Upper lobe of left lung (tissue), 4 donors: ENCODE measurements around the gene HCFC1R1.

ENCODE experiments used
- POLR2A ChIP-seq, 4 donors: fragments of 450-650 bp; IDR thresholded peaks; one replicate each; pipeline ENCODE4 v1.5.1; 2016 to 2017; ENCODE audit warnings: antibody characterized with exemption in 4 of 4, mild to moderate bottlenecking in 2 of 4
- TF ChIP-seq, protein P1 (sequence below), 6 experiments: fragments of 450-650 bp in 4 of 6; fragments of 200-600 bp in 2 of 6; sonication (generic) in 2 of 6; IDR thresholded peaks; one replicate each; pipeline ENCODE4 v1.5.1; 2016 to 2019; ENCODE audit warnings: antibody characterized with exemption in 6 of 6

DNA sequence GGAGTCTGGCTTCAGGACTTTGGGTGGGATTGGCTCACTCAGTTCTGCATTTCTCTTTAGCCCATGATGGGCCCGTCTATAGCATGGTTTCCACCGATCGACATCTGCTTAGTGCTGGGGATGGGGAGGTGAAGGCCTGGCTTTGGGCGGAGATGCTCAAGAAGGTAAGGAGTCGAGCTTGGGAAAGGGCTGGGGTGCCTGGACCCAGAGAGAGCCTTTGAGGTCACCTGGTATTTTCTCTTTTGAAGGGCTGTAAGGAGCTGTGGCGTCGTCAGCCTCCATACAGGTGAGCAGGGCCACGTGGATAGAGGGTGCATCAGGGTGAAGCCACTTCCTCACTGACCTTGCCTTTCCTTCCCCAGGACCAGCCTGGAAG is 2.2 kb upstream of the HCFC1R1 start:
- TF ChIP-seq, protein P1, sequence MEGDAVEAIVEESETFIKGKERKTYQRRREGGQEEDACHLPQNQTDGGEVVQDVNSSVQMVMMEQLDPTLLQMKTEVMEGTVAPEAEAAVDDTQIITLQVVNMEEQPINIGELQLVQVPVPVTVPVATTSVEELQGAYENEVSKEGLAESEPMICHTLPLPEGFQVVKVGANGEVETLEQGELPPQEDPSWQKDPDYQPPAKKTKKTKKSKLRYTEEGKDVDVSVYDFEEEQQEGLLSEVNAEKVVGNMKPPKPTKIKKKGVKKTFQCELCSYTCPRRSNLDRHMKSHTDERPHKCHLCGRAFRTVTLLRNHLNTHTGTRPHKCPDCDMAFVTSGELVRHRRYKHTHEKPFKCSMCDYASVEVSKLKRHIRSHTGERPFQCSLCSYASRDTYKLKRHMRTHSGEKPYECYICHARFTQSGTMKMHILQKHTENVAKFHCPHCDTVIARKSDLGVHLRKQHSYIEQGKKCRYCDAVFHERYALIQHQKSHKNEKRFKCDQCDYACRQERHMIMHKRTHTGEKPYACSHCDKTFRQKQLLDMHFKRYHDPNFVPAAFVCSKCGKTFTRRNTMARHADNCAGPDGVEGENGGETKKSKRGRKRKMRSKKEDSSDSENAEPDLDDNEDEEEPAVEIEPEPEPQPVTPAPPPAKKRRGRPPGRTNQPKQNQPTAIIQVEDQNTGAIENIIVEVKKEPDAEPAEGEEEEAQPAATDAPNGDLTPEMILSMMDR (IDR thresholded peaks at IDR 0.05) = no peak
- TF ChIP-seq POLR2A (IDR thresholded peaks at IDR 0.05) = no peak
